GM21390 (cell line): ENCODE measurements around the gene KL.
A peak's percentile ranks its signal among the peaks of the same experiment; 100 is the strongest.

ENCODE experiments used
- ATAC-seq: cut with Tn5 transposase; IDR thresholded peaks from one replicate; pipeline ENCODE4 v1.9.1; 2021; ENCODE audit not compliant: unreplicated experiment

Gene KL

GRCh38 chr13:33109801-33110200 lies 93.6 kb downstream of the KL start:
- ATAC-seq, result peak; percentile 30

GRCh38 chr13:33110386-33110712 lies 94.1 kb downstream of the KL start:
- no peak for ATAC-seq

GRCh38 chr13:33110713-33111413 lies 94.6 kb downstream of the KL start:
- peak; percentile 39 for ATAC-seq

GRCh38 chr13:33111414-33112110 lies 95.3 kb downstream of the KL start:
- ATAC-seq, result no peak

GRCh38 chr13:33112766-33113165 lies 96.5 kb downstream of the KL start:
- no peak for ATAC-seq

GRCh38 chr13:33114146-33114545 lies 97.9 kb downstream of the KL start:
- ATAC-seq, result no peak

- no peak for ATAC-seq
Observed at GRCh38 chr13:33115274-33115673, 99.1 kb downstream of the KL start.
